OCI-LY1 (cell line): ENCODE measurements around the gene CFAP74.

Source experiments
- EZH2 ChIP-seq: fragments of 200-600 bp; sonication (generic), shearing (Covaris generic); IDR thresholded peaks from 2 replicates; pipeline ENCODE4 v1.8.0; 2017; ENCODE audit warnings: borderline replicate concordance, mixed run types, mild to moderate bottlenecking, antibody characterized with exemption, low read length, moderate library complexity, mixed read lengths
- TF ChIP-seq, protein P1 (sequence below): fragments of 200-600 bp; sonication (generic), shearing (Covaris generic); IDR thresholded peaks from 2 replicates; pipeline ENCODE4 v1.5.1; 2017; ENCODE audit warnings: mild to moderate bottlenecking, antibody characterized with exemption, low read length, moderate library complexity, mixed read lengths

DNA sequence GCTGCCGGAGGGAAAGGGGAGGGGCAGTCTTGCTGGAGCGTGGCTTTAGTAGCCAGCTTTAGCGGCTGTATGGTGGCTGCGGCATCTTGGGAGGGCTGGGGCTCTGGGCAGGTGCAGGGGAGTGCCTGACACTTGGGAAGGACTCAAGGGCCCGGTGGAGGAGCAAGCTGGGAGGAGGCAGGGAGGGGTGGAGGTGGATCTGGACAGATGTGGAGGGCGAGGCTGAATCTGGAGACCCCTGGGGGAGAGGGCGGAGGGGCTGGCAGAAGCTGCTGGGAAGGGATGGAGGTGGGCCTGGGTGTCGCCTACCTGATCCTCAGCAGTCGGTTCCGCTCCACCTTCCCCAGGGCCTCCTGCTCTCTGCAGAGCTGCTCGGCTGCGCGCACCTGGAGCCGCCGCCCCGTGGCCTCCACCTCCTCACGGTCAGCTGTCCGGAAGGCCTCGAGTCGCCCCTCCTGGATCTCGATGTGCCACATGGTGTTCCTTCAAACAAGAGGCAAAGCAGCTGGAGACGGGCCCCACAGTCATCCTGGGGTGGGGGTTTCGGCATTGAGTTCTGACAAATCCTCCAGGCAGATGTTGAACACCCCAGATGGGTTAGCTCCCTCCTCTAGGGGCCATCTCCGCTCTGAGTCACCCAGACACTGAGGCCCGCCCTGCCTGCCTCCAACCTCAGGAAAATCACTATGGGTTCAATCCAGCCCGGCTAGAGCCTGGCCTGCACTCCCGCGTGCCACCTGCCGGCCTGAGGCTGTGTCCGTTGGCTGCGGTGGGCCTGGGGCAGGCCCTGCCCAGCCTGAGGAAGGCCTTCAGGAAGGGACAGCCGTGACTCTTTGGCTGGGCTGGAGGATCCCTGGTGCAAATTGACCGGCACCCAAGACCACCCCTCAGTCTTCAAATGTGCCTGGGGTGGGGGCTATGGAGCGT, 29.6 kb downstream of the CFAP74 start:
- TF ChIP-seq, protein P1, sequence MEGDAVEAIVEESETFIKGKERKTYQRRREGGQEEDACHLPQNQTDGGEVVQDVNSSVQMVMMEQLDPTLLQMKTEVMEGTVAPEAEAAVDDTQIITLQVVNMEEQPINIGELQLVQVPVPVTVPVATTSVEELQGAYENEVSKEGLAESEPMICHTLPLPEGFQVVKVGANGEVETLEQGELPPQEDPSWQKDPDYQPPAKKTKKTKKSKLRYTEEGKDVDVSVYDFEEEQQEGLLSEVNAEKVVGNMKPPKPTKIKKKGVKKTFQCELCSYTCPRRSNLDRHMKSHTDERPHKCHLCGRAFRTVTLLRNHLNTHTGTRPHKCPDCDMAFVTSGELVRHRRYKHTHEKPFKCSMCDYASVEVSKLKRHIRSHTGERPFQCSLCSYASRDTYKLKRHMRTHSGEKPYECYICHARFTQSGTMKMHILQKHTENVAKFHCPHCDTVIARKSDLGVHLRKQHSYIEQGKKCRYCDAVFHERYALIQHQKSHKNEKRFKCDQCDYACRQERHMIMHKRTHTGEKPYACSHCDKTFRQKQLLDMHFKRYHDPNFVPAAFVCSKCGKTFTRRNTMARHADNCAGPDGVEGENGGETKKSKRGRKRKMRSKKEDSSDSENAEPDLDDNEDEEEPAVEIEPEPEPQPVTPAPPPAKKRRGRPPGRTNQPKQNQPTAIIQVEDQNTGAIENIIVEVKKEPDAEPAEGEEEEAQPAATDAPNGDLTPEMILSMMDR = no peak
- TF ChIP-seq EZH2 = no peak
